Activated T-cell treated with anti-CD3 and anti-CD28 coated beads, Interleukin-2, amount 50 U/mL, for 1 hour (primary cell): Measurements from ENCODE around the gene BACE1-AS.
"Not testable (repeated sequence)": the region's sequence is repeated elsewhere in the genome, so short reads cannot be mapped to it uniquely, and the experiment has no call there.

Experiments
- DNase-seq: peaks from one replicate; pipeline ENCODE4 v3.0.0-alpha.2; 2020

BACE1-AS gene

GRCh38 chr11:117295438-117296137, 4.4 kb downstream of the BACE1-AS start:
- DNase-seq = no peak

- no peak for DNase-seq
Observed at GRCh38 chr11:117296881-117297280, 5.7 kb downstream of the BACE1-AS start.

GRCh38 chr11:117298195-117298594, 7.0 kb downstream of the BACE1-AS start:
- DNase-seq = no peak

GRCh38 chr11:117299351-117300282, 8.5 kb downstream of the BACE1-AS start:
- no peak for DNase-seq

- DNase-seq = no peak
Observed at GRCh38 chr11:117300283-117300663, 9.1 kb downstream of the BACE1-AS start.

- DNase-seq = no peak
Observed at GRCh38 chr11:117300773-117301172, 9.6 kb downstream of the BACE1-AS start.

- no peak for DNase-seq
Observed at GRCh38 chr11:117302228-117302627, 11.1 kb downstream of the BACE1-AS start.

- DNase-seq = no peak
Observed at GRCh38 chr11:117303101-117303500, 12.0 kb downstream of the BACE1-AS start.

GRCh38 chr11:117303646-117304315, 12.6 kb downstream of the BACE1-AS start:
- no peak for DNase-seq

- no peak for DNase-seq
Observed at GRCh38 chr11:117305145-117305544, 14.0 kb downstream of the BACE1-AS start.

- no peak for DNase-seq
Observed at GRCh38 chr11:117309310-117309709, 18.2 kb downstream of the BACE1-AS start.

- DNase-seq = no peak
Observed at GRCh38 chr11:117313091-117313490, 21.9 kb downstream of the BACE1-AS start.

- no peak for DNase-seq
Observed at GRCh38 chr11:117313828-117314768, 23.0 kb downstream of the BACE1-AS start.

GRCh38 chr11:117314840-117315239, 23.7 kb downstream of the BACE1-AS start:
- DNase-seq = no peak

- peak; percentile 39 for DNase-seq
Observed at GRCh38 chr11:117315285-117316196, 24.4 kb downstream of the BACE1-AS start.

GRCh38 chr11:117316197-117316961, 25.2 kb downstream of the BACE1-AS start, which contains the start of gene BACE1:
Gene BACE1 (minus strand): TSS chr11:117316256. CDS start chr11:117315795, 461 bp downstream.
- DNase-seq = no peak

GRCh38 chr11:117318738-117319137, 27.6 kb downstream of the BACE1-AS start:
- DNase-seq = no peak

GRCh38 chr11:117319214-117319840, 28.2 kb downstream of the BACE1-AS start:
- no peak for DNase-seq

- not testable (repeated sequence) for DNase-seq
Observed at GRCh38 chr11:117327255-117327566, 36.1 kb downstream of the BACE1-AS start.
